HG02884 (cell line): ENCODE results near the gene IL3RA.
"Not testable (repeated sequence)": the region's sequence is repeated elsewhere in the genome, so short reads cannot be mapped to it uniquely, and the experiment has no call there.

Experiments
- ATAC-seq: cut with Tn5 transposase; IDR thresholded peaks from one replicate; pipeline ENCODE4 v1.9.1; 2021; ENCODE audit warnings: mild to moderate bottlenecking, moderate library complexity; ENCODE audit not compliant: unreplicated experiment

IL3RA gene

DNA sequence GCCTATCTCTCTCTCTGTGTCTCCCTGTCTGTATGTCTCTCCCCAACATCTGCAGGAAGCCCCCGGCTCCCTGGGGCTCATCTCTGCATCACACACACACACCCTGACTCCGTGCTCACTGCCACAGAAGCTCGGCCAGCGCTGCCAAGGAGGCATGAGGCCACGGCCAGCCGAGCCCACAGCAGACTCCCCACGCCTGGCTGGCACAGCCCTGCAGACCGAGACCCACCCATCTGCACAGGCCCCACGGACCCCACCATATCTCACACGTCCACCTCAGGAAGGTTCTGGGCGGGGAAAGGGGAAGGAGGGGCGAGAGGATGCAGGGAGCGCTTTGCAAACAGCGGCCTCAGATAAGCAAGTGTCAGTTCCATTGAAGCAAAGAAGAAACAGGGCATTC, 83.8 kb downstream of the IL3RA start:
- no peak for ATAC-seq

DNA sequence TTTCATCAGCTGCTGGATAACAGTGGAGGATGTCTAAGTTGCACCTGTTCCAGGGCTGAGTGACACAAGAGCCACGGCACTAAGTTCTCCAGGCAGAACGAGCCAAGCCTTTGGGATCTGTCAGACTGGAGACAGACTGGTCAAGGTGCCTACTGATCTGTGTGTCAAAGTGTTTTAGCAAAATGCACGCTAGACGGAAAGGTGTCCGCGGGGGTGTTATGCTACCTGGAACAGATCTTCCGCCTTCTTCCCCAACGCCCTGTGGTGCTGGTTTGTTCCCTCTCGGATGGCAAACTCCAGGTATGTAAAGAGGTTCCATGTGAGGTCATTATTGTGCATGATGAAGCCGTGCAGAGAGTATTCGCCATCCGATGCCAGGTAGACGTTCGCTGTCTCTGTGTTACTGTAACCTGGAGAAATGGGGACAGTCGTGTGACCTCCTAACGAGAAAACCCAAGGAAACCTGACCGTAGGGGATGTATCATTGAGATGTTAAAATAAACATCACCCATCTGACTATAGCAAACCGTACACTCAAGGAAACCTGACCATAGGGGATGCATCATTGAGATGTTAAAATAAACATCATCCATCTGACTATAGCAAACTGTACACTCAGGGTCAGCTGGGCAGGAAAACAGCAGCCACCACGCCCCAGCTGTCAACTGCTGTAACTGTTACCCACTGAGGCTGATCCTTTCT, 85.0 kb downstream of the IL3RA start:
- no peak for ATAC-seq

- ATAC-seq, result no peak
Observed at GRCh38 chrX:1422135-1422465, 85.5 kb downstream of the IL3RA start.

DNA sequence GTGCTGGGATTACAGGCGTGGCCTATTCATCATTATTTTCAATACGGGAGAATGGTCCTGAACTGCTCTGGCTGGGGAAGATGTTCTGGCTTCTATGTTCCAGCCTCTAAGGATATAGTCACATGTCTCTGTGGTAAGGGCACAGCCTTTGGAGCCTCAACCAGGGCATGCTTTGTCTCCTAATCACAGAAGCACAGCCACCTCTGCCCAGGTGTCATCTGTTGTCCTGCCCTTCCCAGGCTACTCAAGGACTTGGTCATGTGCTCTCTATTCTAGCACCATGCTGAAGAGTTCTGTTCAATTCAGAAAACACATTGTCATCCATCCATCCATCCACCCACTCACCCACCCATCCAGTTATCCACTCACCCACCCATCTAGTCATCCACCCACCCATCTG, 86.6 kb downstream of the IL3RA start:
- no peak for ATAC-seq

- ATAC-seq, result no peak
Observed at GRCh38 chrX:1424147-1424851, 87.7 kb downstream of the IL3RA start.

GRCh38 chrX:1425381-1425780, 88.8 kb downstream of the IL3RA start:
- no peak for ATAC-seq

GRCh38 chrX:1426321-1426720, 89.7 kb downstream of the IL3RA start:
- ATAC-seq, result not testable (repeated sequence)

- ATAC-seq, result no peak
Observed at GRCh38 chrX:1427756-1428155, 91.2 kb downstream of the IL3RA start.

GRCh38 chrX:1430451-1430850, 93.9 kb downstream of the IL3RA start:
- ATAC-seq, result no peak
